Uterus (tissue), 4 donors: Measurements from ENCODE around the gene PAK1. TPM values are rescaled to one million over a fixed set of nuclear protein-coding genes. Genes with fewer than 3 reads are reported as not detected.

Source experiments
- DNase-seq, 2 donors: peaks; one replicate each; pipeline ENCODE4 v3.0.0-alpha.2; 2019 to 2020
- H3K27ac ChIP-seq, 2 donors: fragments of 200-600 bp; sonication (generic); 1 replicate in 1 of 2; 2 replicates in 1 of 2; pipeline ENCODE4 v1.5.1; 2016 to 2018
- H3K27me3 ChIP-seq, 2 donors: fragments of 200-600 bp; sonication (generic); one replicate each; pipeline ENCODE4 v1.5.1; 2018 to 2019; ENCODE audit warnings: control low read depth in 1 of 2
- H3K36me3 ChIP-seq, 2 donors: fragments of 200-600 bp; sonication (generic); one replicate each; pipeline ENCODE4 v1.5.1; 2019; ENCODE audit warnings: control low read depth in 1 of 2
- H3K4me1 ChIP-seq, 2 donors: fragments of 200-600 bp; sonication (generic); one replicate each; pipeline ENCODE4 v1.5.1; 2018 to 2019; ENCODE audit warnings: control low read depth in 1 of 2
- H3K4me3 ChIP-seq, 2 donors: fragments of 200-600 bp; sonication (generic); 1 replicate in 1 of 2; 2 replicates in 1 of 2; pipeline ENCODE4 v1.5.1; 2018 to 2019; ENCODE audit warnings: mild to moderate bottlenecking in 1 of 2
- H3K9me3 ChIP-seq, 2 donors: fragments of 200-600 bp; sonication (generic); one replicate each; pipeline ENCODE4 v1.5.1; 2019; ENCODE audit warnings: control low read depth in 1 of 2
- CTCF ChIP-seq, 4 experiments: fragments of 200-600 bp in 2 of 4; fragments of 450-650 bp in 2 of 4; sonication (generic) in 2 of 4; IDR thresholded peaks; one replicate each; pipeline ENCODE4 v1.5.1; 2016 to 2019; ENCODE audit warnings: antibody characterized with exemption in 4 of 4, mild to moderate bottlenecking in 2 of 4, moderate library complexity in 1 of 4
- POLR2A ChIP-seq, 2 donors: fragments of 450-650 bp; IDR thresholded peaks; one replicate each; pipeline ENCODE4 v1.6.1; 2016; ENCODE audit warnings: antibody characterized with exemption in 2 of 2, mild to moderate bottlenecking in 1 of 2, moderate library complexity in 1 of 2
- intact Hi-C: fragments of 100-400 bp; cut with DNase I; formaldehyde crosslinking; loops from one replicate; pipeline ENCODE4 v1.15.1; 2023; ENCODE audit warnings: low total_unique reads
- total RNA-seq, 4 donors: library from RNA; depleted of rRNA in 3 of 4; stranded (reverse); fragments of >200 nt in 3 of 4; gene quantifications; one replicate each; pipeline versions ENCODE4 v1.1.0 to v1.2.4, GENCODE V29; 2014 to 2023
- donor health status: DM: yes; HTN: yes; CAD: no.

The PAK1 gene
- total RNA-seq, 4 donors from 2014 or later: 17.4 to 55.2 (median 35.7) TPM

- Histone ChIP-seq H3K4me1 (no peaks in the 10 kb centered on the region), H3K27me3 (no peaks in the 10 kb centered on the region), H3K9me3 (no peaks in the 10 kb centered on the region), H3K36me3 (no peaks in the 10 kb centered on the region), H3K27ac (no peak overlapping the region), H3K4me3 (no peak overlapping the region)
- DNase-seq: no peak
- intact Hi-C loops: no loop called here
- no peak for TF ChIP-seq CTCF (IDR thresholded peaks at IDR 0.05)
- no peak for TF ChIP-seq POLR2A (IDR thresholded peaks at IDR 0.05)
Measured at GRCh38 chr11:77284476-77285468, 189.1 kb downstream of the PAK1 start.

GRCh38 chr11:77283101-77283500 lies 190.8 kb downstream of the PAK1 start:
- no peaks in the 10 kb centered on the region for H3K27me3 ChIP-seq
- intact Hi-C loops: no loop called here
- no peak for DNase-seq
- no peaks in the 10 kb centered on the region for H3K9me3 ChIP-seq
- no peak overlapping the region for H3K27ac ChIP-seq
- H3K36me3 ChIP-seq: no peaks in the 10 kb centered on the region
- no peaks in the 10 kb centered on the region for H3K4me1 ChIP-seq
- TF ChIP-seq CTCF (IDR thresholded peaks at IDR 0.05) (no peak), POLR2A (IDR thresholded peaks at IDR 0.05) (no peak)
- H3K4me3 ChIP-seq: no peak overlapping the region

- H3K4me3 ChIP-seq: no peak overlapping the region
- no peaks in the 10 kb centered on the region for H3K27me3 ChIP-seq
- H3K4me1 ChIP-seq: no peaks in the 10 kb centered on the region
- no peak for DNase-seq
- H3K27ac ChIP-seq: no peak overlapping the region
- no peaks in the 10 kb centered on the region for H3K9me3 ChIP-seq
- TF ChIP-seq POLR2A (IDR thresholded peaks at IDR 0.05) (no peak), CTCF (IDR thresholded peaks at IDR 0.05) (no peak)
- H3K36me3 ChIP-seq: no peaks in the 10 kb centered on the region
- intact Hi-C loops: no loop called here
Measured at GRCh38 chr11:77278595-77279506, 195.0 kb downstream of the PAK1 start.

- H3K4me3 ChIP-seq: no peak overlapping the region
- TF ChIP-seq CTCF (IDR thresholded peaks at IDR 0.05) (no peak), POLR2A (IDR thresholded peaks at IDR 0.05) (no peak)
- no peak for DNase-seq
- H3K36me3 ChIP-seq: no peaks in the 10 kb centered on the region
- H3K27ac ChIP-seq: no peak overlapping the region
- no peaks in the 10 kb centered on the region for H3K9me3 ChIP-seq
- H3K4me1 ChIP-seq: no peaks in the 10 kb centered on the region
- no peaks in the 10 kb centered on the region for H3K27me3 ChIP-seq
- intact Hi-C loops: no loop called here
Measured at GRCh38 chr11:77276271-77276670, 197.6 kb downstream of the PAK1 start.

Other genes starting within 250 kb of the PAK1 start
- gene GDPD4, start 172.4 kb downstream of the PAK1 start, total RNA-seq: 1 to 10 TPM in 1 of 4 donors, under 1 TPM in 1, not detected in 2; 0.07 to 1.2 TPM
- 1 to 10 TPM in 2 of 4 donors, under 1 TPM in 1, not detected in 1; 0.73 to 6.9 (median 1.9) TPM for gene AQP11, start 115.9 kb upstream of the PAK1 start, total RNA-seq
- gene CLNS1A, start 163.7 kb upstream of the PAK1 start, total RNA-seq: 100 to 1,000 TPM in 2 of 4 donors, 10 to 100 TPM in 2; 87.9 to 177 (median 114) TPM